HG02588 (cell line): ENCODE results near the gene POF1B.

Experiments
- ATAC-seq: cut with Tn5 transposase; IDR thresholded peaks from one replicate; pipeline ENCODE4 v1.9.1; 2021; ENCODE audit warnings: mild to moderate bottlenecking, moderate library complexity; ENCODE audit not compliant: unreplicated experiment

The POF1B gene

DNA sequence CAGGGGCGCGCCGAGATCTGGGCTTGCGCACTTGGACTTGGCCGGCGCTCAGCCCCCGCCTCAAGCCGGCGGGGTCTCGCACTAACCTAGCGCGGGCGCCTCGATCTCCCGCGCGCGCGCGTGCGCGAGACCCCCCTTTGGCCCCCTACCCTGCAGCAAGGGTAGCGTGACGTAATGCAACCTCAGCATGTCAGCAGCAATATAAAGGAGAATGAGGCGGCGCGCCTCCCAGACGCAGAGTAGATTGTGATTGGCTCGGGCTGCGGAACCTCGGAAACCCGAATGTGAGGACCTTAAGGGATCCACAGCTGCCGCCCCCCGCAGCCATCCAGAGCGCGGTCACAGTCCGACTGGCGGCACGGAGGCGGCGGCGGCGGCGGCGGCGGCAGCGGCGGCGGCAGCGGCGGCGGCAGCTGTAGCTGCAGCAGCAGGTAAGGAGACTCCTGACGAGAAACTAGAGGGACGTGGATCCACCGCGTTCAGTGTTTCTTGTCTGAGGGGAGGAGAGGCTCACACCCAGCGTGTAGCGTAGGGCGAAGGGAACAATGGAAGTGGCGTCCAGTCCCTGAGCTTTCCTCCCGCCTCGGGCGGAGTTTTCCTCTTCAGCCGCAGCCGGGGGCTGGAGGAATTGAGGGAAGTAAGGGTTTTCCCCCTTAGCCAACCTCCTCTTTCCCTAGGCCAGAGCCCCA, 135.6 kb downstream of the POF1B start, which contains the start of the genes SATL1 and ZNF711:
Gene SATL1 (minus strand): TSS at position 19 of the 689 bp plus-strand sequence. CDS start 134,811 bp downstream, outside the sequence.
Gene ZNF711 (plus strand): TSS at position 231 of the 689 bp plus-strand sequence. CDS start 3,582 bp downstream, outside the sequence.
- peak; percentile 58 for ATAC-seq

DNA sequence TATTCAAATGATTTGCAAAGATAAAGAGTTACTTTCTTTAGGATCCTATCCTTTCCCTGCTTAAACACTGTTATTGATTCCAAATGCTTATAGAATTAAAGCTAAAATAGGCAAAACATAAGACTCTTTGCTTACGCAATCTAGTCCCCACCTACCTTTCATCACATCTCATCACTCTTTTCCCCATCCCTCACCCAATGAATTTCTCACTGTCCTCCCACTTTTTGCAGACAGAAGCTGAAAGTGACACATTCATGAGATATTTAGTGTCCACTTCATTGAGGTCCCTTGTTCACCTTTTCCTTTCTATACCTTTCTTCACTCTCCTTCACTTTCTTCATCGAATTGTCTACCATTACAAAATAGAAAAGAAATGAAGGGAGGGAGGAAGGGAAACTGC, 136.3 kb downstream of the POF1B start:
- no peak for ATAC-seq
